Smooth muscle cell (in vitro differentiated cells): ENCODE measurements around the gene MTG2. TPM values are rescaled to one million over a fixed set of nuclear protein-coding genes. Genes with fewer than 3 reads are reported as not detected.

Experiments used
- DNase-seq: peaks from one replicate; lab custom pipeline; 2025; ENCODE audit not compliant: unreplicated experiment; lab: John Stamatoyannopoulos, UW
- H2AFZ ChIP-seq: fragments of 200-600 bp; sonication (generic); 2 replicates; pipeline ENCODE4 v1.6.0; 2016; ENCODE audit warnings: antibody characterized with exemption, low read depth, mild to moderate bottlenecking
- H3F3A ChIP-seq: fragments of 200-600 bp; sonication (generic); 2 replicates; pipeline ENCODE4 v1.6.0; 2017; ENCODE audit warnings: antibody characterized with exemption, low read depth
- H3K27ac ChIP-seq: fragments of 200-600 bp; sonication (generic); 2 replicates; pipeline ENCODE4 v1.5.1; 2016; ENCODE audit warnings: low read depth, mild to moderate bottlenecking
- H3K27me3 ChIP-seq: fragments of 200-600 bp; sonication (generic); 2 replicates; pipeline ENCODE4 v1.6.1; 2016; ENCODE audit warnings: low read depth, mild to moderate bottlenecking
- H3K36me3 ChIP-seq: fragments of 200-600 bp; sonication (generic); 2 replicates; pipeline ENCODE4 v1.5.1; 2016; ENCODE audit warnings: low read depth
- H3K4me1 ChIP-seq: fragments of 200-600 bp; sonication (generic); 2 replicates; pipeline ENCODE4 v1.5.1; 2016; ENCODE audit warnings: low read depth
- H3K4me2 ChIP-seq: fragments of 200-600 bp; sonication (generic); 2 replicates; pipeline ENCODE4 v1.6.0; 2016; ENCODE audit warnings: mild to moderate bottlenecking
- H3K4me3 ChIP-seq: fragments of 200-600 bp; sonication (generic); 2 replicates; pipeline ENCODE4 v1.5.1; 2016; ENCODE audit warnings: mild to moderate bottlenecking
- H3K79me2 ChIP-seq: fragments of 200-600 bp; sonication (generic); 2 replicates; pipeline ENCODE4 v1.6.0; 2016; ENCODE audit warnings: low read depth, mild to moderate bottlenecking
- H3K9ac ChIP-seq: fragments of 200-600 bp; sonication (generic); 2 replicates; pipeline ENCODE4 v1.6.0; 2016; ENCODE audit warnings: low read depth
- H3K9me3 ChIP-seq: fragments of 200-600 bp; sonication (generic); replicated peaks from 2 replicates; pipeline ENCODE4 v1.5.1; 2016; ENCODE audit warnings: low read depth
- H4K20me1 ChIP-seq: fragments of 200-600 bp; sonication (generic); 2 replicates; pipeline ENCODE4 v1.6.0; 2016; ENCODE audit warnings: low read depth
- WGBS: methylation state at CpG from one replicate; pipeline ENCODE4 v1.1.7; 2016; ENCODE audit warnings: low lambda C conversion rate; 5-methylcytosine and 5-hydroxymethylcytosine counted together
- polyA plus RNA-seq: library from polyadenylated mRNA; unstranded; fragments of >200 nt; fragmentation: Nextera tagmentation; extraction: Ambion mirVana; gene quantifications from 2 replicates; pipeline ENCODE4 v1.2.1, GENCODE V29; 2016
- total RNA-seq: library from RNA; depleted of rRNA; stranded (reverse); fragments of >200 nt; gene quantifications from 2 replicates; pipeline ENCODE4 v1.2.3, GENCODE V29; 2014
- TF ChIP-seq, protein P1 (sequence below): fragments of 200-600 bp; sonication (generic); IDR thresholded peaks from 2 replicates; pipeline ENCODE4 v1.5.1; 2017; ENCODE audit warnings: borderline replicate concordance, mild to moderate bottlenecking, antibody characterized with exemption; ENCODE audit not compliant: insufficient read depth, poor library complexity, severe bottlenecking

Gene MTG2
- total and polyA plus RNA-seq, 2 experiments from 2014 or later, result 17.9 to 21.9 TPM

DNA sequence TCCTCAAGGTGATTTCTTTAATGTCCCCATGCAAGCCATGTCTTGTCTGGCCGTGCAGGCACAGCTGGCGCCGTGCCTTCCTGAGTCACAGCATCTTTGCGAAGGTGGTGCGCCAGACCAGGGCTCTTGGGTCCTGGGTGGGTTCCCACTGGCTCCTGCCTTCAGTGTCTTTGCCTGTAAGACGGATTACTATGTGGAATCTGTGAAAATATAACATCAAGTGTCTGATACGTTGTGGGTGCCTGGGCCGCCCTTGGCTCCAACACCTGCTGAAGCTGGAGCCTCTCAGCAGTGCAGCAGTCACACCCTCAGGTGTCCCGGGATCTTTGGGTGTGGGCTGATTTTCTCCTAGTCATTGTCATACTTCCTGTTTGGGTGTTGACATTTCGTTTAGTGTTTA is 58.7 kb downstream of the MTG2 start:
- DNase-seq, result no peak
- no peak overlapping the region for H2AFZ ChIP-seq
- H3K4me2 ChIP-seq, result no peak overlapping the region
- peaks cover 79% of the 10 kb centered on the region for H3K79me2 ChIP-seq
- no peaks in the 10 kb centered on the region for H3K9me3 ChIP-seq
- H3F3A ChIP-seq, result no peaks in the 10 kb centered on the region
- H3K4me3 ChIP-seq, result no peak overlapping the region
- H4K20me1 ChIP-seq, result peaks cover 75% of the 10 kb centered on the region
- H3K4me1 ChIP-seq, result peaks cover 9% of the 10 kb centered on the region
- H3K27me3 ChIP-seq, result no peaks in the 10 kb centered on the region
- no peak overlapping the region for H3K9ac ChIP-seq
- WGBS, result 92% methylated on average over 10 of the region's 10 CpGs
- peak overlapping the region; percentile 15 for H3K27ac ChIP-seq
- H3K36me3 ChIP-seq, result no peaks in the 10 kb centered on the region
- TF ChIP-seq, protein P1, sequence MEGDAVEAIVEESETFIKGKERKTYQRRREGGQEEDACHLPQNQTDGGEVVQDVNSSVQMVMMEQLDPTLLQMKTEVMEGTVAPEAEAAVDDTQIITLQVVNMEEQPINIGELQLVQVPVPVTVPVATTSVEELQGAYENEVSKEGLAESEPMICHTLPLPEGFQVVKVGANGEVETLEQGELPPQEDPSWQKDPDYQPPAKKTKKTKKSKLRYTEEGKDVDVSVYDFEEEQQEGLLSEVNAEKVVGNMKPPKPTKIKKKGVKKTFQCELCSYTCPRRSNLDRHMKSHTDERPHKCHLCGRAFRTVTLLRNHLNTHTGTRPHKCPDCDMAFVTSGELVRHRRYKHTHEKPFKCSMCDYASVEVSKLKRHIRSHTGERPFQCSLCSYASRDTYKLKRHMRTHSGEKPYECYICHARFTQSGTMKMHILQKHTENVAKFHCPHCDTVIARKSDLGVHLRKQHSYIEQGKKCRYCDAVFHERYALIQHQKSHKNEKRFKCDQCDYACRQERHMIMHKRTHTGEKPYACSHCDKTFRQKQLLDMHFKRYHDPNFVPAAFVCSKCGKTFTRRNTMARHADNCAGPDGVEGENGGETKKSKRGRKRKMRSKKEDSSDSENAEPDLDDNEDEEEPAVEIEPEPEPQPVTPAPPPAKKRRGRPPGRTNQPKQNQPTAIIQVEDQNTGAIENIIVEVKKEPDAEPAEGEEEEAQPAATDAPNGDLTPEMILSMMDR, result no peak

DNA sequence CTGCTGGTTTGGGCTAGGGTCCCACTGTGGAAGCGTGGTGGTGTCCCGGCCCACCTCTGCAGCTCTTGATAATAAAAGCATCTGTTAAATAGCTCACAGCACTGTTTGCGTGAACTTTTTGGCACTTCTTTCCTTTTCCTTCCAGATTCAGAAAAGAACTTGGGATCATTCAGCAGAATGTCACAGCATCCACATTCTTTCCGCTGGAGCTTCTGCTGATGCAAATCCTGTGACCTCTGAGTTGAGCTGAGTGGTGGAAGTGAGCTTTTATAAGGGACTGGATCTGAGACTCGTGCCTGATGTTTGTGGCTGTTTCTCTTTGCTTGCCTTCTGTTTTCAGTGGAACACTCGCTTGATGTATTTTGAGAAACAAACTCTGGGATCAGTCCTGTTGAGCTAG is 59.3 kb downstream of the MTG2 start:
- WGBS, result 85% methylated on average over 6 of the region's 6 CpGs
- Histone ChIP-seq H3K79me2 (peaks cover 86% of the 10 kb centered on the region), H3K9ac (no peak overlapping the region), H3K36me3 (no peaks in the 10 kb centered on the region), H3K27ac (peak overlapping the region; percentile 15), H3K27me3 (no peaks in the 10 kb centered on the region), H3K4me2 (no peak overlapping the region), H2AFZ (no peak overlapping the region), H3K4me1 (peaks cover 5% of the 10 kb centered on the region), H3K4me3 (no peak overlapping the region), H3K9me3 (no peaks in the 10 kb centered on the region), H3F3A (no peaks in the 10 kb centered on the region), H4K20me1 (peaks cover 82% of the 10 kb centered on the region)
- DNase-seq, result no peak
- TF ChIP-seq, protein P1, result no peak

GRCh38 chr20:62243106-62243505 is 60.3 kb downstream of the MTG2 start:
- Histone ChIP-seq H3K27me3 (no peaks in the 10 kb centered on the region), H3K36me3 (no peaks in the 10 kb centered on the region), H3K4me3 (no peak overlapping the region), H3K79me2 (peaks cover 95% of the 10 kb centered on the region), H2AFZ (no peak overlapping the region), H3K4me2 (no peak overlapping the region), H3K9me3 (no peaks in the 10 kb centered on the region), H3F3A (no peaks in the 10 kb centered on the region), H3K9ac (no peak overlapping the region), H3K27ac (no peak overlapping the region), H3K4me1 (no peaks in the 10 kb centered on the region), H4K20me1 (peaks cover 91% of the 10 kb centered on the region)
- 90% methylated on average over 19 of the region's 22 CpGs for WGBS
- DNase-seq, result no peak
- TF ChIP-seq, protein P1, result no peak

DNA sequence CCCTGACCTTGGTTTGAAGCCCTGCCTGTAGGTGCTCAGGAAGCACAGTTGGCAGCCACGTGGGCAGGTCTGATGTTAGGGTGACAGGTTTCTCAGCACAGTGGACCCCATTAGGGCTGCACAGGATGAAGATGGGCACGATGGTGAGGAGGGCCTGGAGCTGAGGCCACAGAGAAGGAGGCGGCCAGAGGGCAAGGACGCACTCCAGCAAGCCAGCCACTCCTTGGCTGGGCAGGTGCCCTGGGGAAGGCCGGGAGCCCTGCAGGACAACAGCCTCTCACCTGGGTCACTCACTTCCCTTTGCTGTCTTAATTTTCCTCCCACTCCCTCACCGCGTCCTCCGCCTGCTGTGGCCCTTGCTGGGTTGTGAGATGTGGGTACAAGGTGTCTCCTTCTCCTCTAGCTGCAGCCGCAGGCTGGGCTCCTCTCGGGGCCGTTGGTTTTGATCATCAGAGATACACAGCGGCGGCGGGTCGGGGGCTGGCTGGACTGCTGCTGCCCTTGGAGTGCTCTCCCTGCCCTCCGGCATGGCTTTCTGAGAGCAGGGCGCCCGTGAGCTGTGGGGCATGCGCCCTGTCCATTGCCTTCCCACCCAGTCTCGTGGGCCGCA is 61.2 kb downstream of the MTG2 start:
- Histone ChIP-seq H3K79me2 (peaks cover 100% of the 10 kb centered on the region), H4K20me1 (peaks cover 100% of the 10 kb centered on the region)
- TF ChIP-seq, protein P1, result no peak

More for the DNA sequence above, 61.2 kb downstream of the MTG2 start:
- no peaks in the 10 kb centered on the region for H3K36me3 ChIP-seq
- 97% methylated on average over 21 of the region's 21 CpGs for WGBS
- no peaks in the 10 kb centered on the region for H3K27me3 ChIP-seq
- H3F3A ChIP-seq, result no peaks in the 10 kb centered on the region
- H3K4me1 ChIP-seq, result no peaks in the 10 kb centered on the region
- no peak for DNase-seq
- no peak overlapping the region for H3K4me3 ChIP-seq
- H3K9me3 ChIP-seq, result no peaks in the 10 kb centered on the region
- H3K4me2 ChIP-seq, result no peak overlapping the region
- H3K27ac ChIP-seq, result no peak overlapping the region
- H2AFZ ChIP-seq, result no peak overlapping the region
- H3K9ac ChIP-seq, result no peak overlapping the region
